Neural crest cell (in vitro differentiated cells): ENCODE data around the gene RARB. TPM values are rescaled to one million over a fixed set of nuclear protein-coding genes. Genes with fewer than 3 reads are reported as not detected.

Experiments
- DNase-seq: peaks from one replicate; pipeline ENCODE4 v3.0.0; 2021; ENCODE audit warnings: low read depth, mixed read lengths, low spot score
- H3K27ac Mint-ChIP-seq: one replicate; pipeline ENCODE4 v1.8.0; 2021; ENCODE audit warnings: mild to moderate bottlenecking, mixed read lengths; ENCODE audit not compliant: unreplicated experiment
- H3K27me3 Mint-ChIP-seq: 2 replicates; pipeline ENCODE4 v1.8.0; 2021; ENCODE audit warnings: low read depth, mild to moderate bottlenecking, mixed read lengths
- H3K36me3 Mint-ChIP-seq: 2 replicates; pipeline ENCODE4 v1.8.0; 2021; ENCODE audit warnings: low read depth, mild to moderate bottlenecking, mixed read lengths
- H3K4me1 Mint-ChIP-seq: 2 replicates; pipeline ENCODE4 v1.8.0; 2021; ENCODE audit warnings: mixed read lengths
- H3K4me3 Mint-ChIP-seq: one replicate; pipeline ENCODE4 v1.8.0; 2021; ENCODE audit warnings: mild to moderate bottlenecking, mixed read lengths
- H3K9me3 Mint-ChIP-seq: 2 replicates; pipeline ENCODE4 v1.8.0; 2021; ENCODE audit warnings: mixed read lengths
- total RNA-seq: library from RNA; stranded (reverse); gene quantifications from 2 replicates; pipeline ENCODE4 v1.2.1, GENCODE V29; 2021
- TF ChIP-seq, protein P1 (sequence below): fragments of 200-600 bp; sonication (generic); conservative IDR thresholded peaks from 2 replicates; pipeline ENCODE4 v1.5.0; 2021; ENCODE audit warnings: antibody characterized with exemption, mild to moderate bottlenecking

Gene RARB
- total RNA-seq, 1 donor from 2014 or later: 0.98 TPM

DNA sequence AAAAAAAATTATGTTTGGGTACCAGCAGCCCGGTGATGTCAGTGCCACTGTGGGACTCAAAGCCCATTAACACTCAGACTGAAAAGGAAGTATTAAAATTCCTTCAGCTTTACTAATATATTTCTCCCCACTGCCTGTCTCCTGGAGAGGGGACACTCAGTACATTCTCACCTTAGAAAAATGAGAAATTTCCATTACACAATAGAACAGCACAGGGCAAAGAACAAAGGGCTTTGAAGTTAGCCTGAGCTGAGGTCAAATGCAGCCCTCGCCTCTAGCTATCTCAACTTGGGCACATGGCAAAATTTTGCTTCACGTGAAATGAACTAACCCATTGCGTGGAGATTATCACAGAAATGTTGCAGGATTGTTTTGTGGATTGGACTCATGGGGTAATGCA, 80.8 kb downstream of the RARB start:
- Mint-ChIP-seq H3K9me3 (peaks cover 5% of the 10 kb centered on the region), H3K36me3 (no peaks in the 10 kb centered on the region), H3K27me3 (no peaks in the 10 kb centered on the region), H3K27ac (no peak overlapping the region), H3K4me1 (peaks cover 45% of the 10 kb centered on the region), H3K4me3 (no peak overlapping the region)
- TF ChIP-seq, protein P1, sequence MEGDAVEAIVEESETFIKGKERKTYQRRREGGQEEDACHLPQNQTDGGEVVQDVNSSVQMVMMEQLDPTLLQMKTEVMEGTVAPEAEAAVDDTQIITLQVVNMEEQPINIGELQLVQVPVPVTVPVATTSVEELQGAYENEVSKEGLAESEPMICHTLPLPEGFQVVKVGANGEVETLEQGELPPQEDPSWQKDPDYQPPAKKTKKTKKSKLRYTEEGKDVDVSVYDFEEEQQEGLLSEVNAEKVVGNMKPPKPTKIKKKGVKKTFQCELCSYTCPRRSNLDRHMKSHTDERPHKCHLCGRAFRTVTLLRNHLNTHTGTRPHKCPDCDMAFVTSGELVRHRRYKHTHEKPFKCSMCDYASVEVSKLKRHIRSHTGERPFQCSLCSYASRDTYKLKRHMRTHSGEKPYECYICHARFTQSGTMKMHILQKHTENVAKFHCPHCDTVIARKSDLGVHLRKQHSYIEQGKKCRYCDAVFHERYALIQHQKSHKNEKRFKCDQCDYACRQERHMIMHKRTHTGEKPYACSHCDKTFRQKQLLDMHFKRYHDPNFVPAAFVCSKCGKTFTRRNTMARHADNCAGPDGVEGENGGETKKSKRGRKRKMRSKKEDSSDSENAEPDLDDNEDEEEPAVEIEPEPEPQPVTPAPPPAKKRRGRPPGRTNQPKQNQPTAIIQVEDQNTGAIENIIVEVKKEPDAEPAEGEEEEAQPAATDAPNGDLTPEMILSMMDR: no peak
- DNase-seq: no peak

DNA sequence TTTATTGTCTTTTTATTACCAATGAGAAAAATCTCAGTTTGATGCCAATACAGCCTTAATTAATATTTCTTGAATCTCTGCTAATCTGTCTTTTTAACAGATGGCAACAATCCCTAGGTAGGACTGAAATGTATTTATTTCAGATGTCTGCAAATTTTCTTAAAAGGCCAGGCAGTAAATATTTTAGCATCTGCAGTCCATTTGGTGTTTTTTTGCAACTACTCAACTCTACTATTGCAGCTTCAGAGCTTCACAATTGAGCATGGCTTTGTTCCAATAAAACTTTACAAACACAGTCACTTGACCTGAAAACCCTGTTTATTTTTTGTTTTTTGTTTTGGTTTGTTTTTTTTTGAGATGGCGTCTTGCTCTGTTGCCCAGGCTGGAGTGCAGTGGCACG, 82.7 kb downstream of the RARB start:
- Mint-ChIP-seq H3K4me3 (no peak overlapping the region), H3K4me1 (peaks cover 46% of the 10 kb centered on the region), H3K27me3 (no peaks in the 10 kb centered on the region), H3K36me3 (no peaks in the 10 kb centered on the region), H3K27ac (no peak overlapping the region), H3K9me3 (peaks cover 8% of the 10 kb centered on the region)
- no peak for DNase-seq
- TF ChIP-seq, protein P1: no peak

DNA sequence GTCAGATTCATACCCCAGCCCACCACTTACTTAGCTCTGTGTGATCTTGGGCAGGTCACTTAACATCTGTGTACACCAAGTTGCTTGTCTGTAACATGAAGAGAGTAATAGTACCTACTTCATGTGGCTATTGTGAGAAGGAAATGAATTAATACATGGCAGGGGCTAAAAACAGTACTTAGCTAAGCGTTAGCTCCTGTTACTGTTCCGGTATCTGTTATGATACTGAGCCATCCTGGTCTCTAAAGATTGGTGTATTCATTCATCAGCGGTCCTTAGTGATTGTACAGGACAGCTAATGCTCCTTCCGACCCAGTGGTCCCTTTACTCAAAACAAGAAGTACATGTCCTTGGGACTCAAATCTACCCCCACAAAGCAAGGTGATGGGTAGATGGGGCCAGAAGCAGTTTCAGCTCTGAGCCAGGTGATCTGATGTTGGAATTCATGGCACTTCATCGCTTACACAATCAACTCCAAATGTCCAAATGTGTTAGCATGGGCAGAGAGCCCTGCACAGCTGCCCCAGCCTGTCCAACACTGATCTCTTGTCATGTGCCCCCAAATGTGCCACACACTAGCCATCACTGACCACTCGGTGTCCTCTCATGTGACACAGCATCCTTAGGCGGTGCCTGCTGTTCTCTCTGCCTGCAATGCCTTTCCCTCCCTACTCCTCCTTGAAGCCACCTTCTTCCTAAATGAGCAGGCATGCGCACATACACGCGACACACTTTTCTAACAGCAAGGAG, 84.1 kb downstream of the RARB start:
- Mint-ChIP-seq H3K36me3 (no peaks in the 10 kb centered on the region), H3K9me3 (peaks cover 3% of the 10 kb centered on the region), H3K27ac (peak overlapping the region; percentile 8), H3K4me1 (peaks cover 38% of the 10 kb centered on the region), H3K27me3 (no peaks in the 10 kb centered on the region), H3K4me3 (no peak overlapping the region)
- no peak for DNase-seq
- TF ChIP-seq, protein P1: no peak

DNA sequence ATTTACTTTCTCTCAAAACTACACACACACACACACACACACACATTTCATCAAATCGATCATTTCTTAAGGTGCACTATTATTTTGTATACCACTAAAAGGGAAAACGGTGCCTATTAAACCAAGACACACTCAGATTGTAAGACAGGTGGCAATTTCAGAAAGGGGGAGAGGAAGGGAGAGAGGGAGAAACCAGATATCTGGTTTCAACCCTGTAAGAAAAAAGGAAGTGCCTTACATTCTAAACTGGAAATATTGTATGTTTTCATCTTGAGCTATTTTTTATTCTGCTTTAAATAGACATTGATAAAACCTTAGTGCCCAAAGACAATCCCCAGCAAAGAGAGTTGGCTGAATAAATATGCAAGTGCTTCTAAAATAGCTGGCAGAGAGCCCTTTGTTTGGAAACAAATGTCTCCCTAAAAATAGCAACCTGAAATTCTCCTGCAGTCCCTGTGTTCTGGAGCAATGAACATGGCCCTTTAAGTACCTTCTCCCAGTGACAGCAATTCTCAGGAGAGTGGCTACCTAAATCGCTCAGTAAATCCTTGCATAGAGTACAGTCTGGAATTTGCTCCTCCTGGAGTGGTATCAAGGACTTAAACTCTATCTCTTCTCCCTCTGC, 85.7 kb downstream of the RARB start:
- Mint-ChIP-seq H3K4me1 (peaks cover 22% of the 10 kb centered on the region), H3K27ac (peak overlapping the region; percentile 45), H3K27me3 (no peaks in the 10 kb centered on the region), H3K9me3 (peaks cover 3% of the 10 kb centered on the region), H3K36me3 (no peaks in the 10 kb centered on the region), H3K4me3 (no peak overlapping the region)
- TF ChIP-seq, protein P1: no peak
- DNase-seq: no peak

DNA sequence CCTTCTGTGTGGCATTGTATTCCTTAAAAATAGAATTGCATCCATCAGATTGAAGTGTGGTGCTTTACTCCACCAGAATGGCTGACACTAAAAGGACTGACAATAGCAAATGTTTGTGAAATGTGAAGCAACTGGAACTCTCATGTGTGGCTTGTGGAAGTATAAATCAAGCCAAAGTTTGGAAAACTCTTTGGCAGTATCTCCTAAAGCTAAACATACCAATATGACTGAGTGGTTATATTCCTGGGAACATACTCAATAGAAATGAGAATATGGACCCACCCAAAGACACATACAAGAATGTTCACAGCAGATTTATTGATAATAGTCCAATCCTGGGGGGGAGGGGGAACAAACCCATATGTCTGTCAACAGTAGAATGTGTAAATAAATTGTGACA, 87.1 kb downstream of the RARB start:
- Mint-ChIP-seq H3K9me3 (peaks cover 3% of the 10 kb centered on the region), H3K4me1 (peaks cover 11% of the 10 kb centered on the region), H3K27ac (no peak overlapping the region), H3K27me3 (no peaks in the 10 kb centered on the region), H3K36me3 (no peaks in the 10 kb centered on the region), H3K4me3 (no peak overlapping the region)
- TF ChIP-seq, protein P1: no peak
- no peak for DNase-seq
